ENCODE measurements around the gene SUCO.
"Not testable (repeated sequence)": the region's sequence is repeated elsewhere in the genome, so short reads cannot be mapped to it uniquely, and the experiment has no call there.

SUCO gene

DNA sequence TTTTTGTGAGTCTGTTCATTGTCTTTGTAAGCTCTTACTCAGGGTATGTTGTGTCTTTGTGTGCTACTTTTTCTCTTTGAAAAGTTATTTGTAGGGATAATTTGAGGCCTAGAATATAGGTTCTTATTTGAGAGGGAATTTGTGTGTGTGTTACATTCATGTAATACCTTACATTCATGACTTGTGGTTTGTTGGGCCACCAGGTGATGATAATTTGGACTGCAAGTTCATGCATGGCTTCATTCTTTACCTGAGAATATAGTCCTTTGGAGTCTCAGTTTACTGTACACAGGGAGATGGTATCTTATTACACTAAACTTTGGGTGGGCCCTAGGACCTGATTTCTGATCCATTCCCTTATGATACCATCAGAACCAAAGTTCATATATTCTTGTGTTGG is 74.2 kb downstream of the SUCO start:
- no peak for DNase-seq (ENCODE audit: low read depth)

DNA sequence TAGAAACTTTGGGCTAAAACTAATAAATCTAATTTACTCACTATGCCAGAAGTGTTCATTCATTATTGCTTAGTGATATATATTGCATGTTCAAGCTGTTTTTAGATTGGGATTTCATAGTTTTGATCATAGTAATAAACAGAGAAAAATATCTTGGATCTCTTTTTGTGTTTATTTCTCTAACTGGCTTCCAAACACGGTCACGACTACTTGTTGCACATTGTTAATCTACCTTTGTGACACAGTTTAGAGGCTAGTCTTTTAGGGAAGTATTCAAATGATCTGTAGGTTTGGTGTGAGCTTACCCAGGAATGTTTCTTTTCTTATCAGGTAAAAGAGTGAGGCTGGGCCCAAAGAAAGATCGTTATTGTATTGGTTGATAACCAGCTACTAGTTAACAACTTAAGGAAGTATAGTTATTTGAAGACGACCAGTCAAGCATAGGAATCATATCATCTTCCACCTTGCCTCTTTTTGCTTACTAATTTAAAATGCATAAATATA is 75.2 kb downstream of the SUCO start:
- no peak for DNase-seq (ENCODE audit: low read depth)

DNA sequence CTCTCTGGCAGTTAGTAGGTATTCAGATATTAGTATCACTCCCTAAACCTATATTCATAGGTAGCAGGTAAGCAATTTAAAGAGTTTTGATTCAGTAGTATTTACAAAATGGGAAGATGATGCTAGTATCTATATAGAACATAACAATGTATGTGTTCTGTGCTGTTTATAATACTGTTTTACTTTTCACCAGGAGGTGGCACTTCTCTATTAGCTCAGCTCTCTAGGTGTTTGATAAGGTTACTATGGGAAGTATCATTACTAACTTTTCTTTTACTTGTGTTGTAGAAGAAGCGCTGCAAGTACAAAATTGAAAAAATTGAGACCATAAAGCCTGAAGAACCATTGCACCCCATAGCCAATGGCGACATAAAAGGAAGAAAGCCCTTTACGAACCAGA is 76.6 kb downstream of the SUCO start:
- no peak for DNase-seq (ENCODE audit: low read depth)

DNA sequence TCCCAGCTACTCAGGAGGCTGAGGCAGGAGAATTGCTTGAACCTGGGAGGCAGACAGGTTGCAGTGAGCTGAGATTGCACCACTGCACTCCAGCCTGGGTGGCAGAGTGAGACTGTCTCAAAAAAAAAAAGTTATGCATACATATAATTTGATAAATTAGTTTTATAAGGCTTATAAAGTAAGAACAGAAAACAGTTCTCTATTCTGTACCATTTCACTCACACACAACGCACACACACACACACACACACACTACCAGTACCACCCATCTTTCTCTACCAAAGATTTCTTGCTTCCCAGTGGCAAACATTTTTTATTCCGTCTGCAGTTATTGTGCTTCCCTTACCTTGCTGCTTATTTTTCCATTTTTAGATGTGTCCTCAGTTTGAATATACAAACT is 79.5 kb downstream of the SUCO start:
- no peak for DNase-seq (ENCODE audit: low read depth)

DNA sequence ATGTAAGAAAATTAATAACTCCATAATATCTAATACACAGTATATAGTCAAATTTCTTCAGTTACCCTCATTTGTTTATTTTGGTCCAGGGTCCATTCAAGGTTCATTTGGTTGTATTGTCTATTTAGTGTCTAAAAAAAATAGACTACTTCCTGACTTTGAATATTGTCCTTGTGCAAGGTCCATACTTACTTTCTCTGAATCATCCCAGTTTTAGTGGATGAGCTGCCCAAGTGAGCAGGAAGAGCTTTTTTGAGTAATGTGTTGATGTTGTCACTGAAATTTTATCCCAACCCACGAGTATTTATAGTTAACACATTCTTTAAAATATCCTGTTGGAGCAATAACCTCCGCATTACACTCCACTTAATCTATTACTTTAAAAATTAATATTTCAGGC is 80.3 kb downstream of the SUCO start:
- no peak for DNase-seq (ENCODE audit: low read depth)

DNA sequence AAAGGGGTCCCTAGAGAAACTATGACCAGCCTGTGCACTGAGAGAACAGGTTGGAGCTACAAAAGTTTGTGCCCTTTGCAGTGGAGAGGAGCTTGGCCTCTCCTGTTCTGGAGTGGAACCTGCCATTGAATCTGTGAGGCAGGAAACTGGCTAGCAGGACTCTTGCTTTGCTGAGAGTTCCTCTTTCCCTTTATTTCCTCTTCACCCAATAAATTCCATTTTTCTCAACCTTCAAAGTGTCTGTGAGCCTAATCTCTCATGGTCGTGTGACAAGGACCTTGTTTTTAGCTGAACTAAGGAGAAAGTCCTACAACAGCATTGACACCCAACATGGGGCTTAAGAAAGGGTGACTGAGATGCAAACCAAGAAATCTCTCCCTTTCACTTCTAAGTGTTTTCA is 83.2 kb downstream of the SUCO start:
- DNase-seq (ENCODE audit: low read depth), result no peak

DNA sequence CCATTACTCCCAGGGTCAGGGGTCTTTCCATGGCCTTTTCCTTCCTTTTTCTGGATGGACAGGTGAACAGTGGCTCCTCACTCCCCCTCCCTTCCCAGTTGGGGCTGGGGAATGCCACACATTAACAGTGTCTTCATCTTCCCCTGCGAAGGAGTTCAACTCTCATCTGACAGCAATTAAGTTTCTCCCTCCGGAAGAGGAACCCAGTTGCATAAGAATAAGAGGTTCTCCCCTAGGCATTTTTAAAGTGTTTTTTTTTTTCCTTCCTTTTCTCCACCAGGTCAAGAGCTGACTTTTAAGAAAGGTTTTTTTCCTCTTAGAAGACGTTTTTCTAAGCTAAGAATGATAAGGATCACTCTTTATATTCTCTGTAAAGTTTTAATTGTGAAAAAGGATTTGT is 83.7 kb downstream of the SUCO start:
- DNase-seq (ENCODE audit: low read depth), result no peak

DNA sequence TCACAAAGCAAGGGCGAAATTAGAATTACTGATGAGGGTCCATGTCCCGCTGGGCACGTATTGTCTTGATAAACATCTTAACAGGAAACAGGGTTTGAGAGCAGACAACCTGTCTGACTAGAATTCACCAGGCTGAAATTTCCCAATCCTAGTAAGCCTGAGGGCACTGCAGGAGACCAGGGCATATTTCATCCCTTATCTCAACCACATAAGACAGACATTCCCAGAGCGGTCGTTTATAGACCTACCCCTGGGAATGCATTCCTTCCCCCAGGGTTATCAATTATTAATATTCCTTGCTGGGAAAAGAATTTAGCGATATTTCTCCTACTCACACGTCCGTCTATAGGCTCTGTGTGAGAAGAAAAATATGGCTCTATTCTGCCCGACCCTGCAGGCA is 87.7 kb downstream of the SUCO start:
- DNase-seq (ENCODE audit: low read depth), result not testable (repeated sequence)

DNA sequence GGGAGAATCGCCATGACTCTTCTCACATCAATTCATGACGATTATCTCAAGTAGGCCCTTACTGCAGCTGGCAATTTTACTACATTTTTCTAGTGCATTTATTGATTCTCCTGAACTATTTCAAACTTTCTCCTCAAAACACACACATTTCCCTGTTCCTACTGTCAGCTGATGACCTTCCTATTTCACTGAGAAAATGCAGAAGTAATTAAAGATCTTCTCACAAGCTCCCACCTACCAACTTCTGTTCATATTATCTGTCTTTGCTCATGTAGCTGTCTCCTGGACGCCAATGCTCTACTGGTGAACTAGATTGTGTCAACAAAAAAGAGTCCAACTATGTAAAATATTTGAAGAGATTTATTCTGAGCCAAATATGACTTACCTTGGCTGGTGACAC is 89.6 kb downstream of the SUCO start:
- no peak for DNase-seq (ENCODE audit: low read depth)

DNA sequence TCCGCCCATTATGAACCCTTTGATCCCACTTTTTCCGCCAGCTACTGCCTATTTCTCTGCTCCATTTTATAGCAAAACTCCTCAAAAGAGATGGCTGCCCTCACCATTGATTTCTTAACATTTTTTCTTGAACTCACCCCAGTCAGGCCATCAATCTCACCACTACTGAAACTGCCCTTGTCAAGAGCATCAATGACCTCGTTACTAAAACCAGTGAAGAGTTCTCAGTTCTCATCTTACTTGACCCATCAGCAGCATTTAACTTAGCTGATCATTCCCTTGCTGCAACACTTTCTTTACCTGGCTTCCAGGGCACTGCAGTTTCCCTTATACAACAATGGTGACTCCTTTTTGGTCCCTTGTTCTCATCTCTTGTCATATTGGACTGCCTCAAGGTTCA is 90.8 kb downstream of the SUCO start:
- DNase-seq (ENCODE audit: low read depth), result no peak

DNA sequence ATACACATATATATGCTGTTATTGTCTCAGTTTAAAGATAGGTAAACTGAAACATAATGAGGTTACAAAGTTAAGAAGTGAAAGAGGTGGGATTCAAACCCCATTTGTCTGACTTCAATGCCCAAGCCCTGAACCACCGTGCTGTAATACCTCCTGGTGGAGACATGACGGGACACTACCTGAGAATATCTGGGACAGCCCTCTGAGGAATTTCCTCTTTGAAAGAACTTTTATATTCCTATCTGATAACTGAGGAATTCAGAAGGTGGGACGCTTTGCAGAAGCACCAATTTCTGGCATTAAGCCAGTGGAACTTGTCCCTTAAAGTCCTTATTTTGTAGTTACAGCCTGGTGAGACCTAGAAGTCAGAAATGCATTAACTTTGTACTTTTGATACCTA is 93.9 kb downstream of the SUCO start:
- DNase-seq (ENCODE audit: low read depth), result no peak

DNA sequence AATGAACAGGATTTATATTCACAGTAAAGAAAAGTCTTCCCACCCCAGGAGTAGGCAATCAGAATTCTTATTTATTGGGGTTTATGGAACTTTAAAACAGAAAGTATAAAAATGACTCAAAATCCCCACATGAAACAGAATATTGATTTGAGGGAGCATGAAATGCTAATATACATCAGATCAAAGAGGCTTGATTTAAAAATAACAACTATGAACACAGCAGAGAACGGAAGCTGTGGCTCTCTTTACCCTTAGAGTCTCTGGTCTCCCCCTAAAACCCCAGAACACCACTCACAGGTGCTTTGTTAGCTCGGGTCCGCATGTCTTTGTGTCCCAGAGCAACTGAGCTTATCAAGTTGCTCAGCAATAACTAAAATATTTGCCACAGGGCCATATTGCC is 94.8 kb downstream of the SUCO start:
- DNase-seq (ENCODE audit: low read depth), result no peak

DNA sequence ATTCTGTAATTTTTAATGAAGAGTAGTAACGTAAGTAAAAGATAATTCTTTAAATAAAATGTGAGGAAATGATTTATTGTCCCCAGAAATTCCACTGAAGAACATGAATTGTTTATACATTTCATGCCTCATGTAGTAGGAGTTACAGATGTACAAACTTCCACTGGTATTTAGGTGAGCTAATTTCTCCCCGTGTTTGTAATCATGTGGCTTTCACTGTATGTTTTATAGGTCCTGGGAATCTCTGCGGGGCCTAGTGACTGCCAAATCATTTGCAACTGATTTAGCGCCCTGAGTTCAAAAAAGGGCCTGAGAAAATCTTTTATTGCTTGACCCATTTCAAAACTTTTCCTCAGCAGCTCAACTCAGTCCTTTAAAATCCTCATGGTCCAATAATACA is 95.5 kb downstream of the SUCO start:
- no peak for DNase-seq (ENCODE audit: low read depth)

DNA sequence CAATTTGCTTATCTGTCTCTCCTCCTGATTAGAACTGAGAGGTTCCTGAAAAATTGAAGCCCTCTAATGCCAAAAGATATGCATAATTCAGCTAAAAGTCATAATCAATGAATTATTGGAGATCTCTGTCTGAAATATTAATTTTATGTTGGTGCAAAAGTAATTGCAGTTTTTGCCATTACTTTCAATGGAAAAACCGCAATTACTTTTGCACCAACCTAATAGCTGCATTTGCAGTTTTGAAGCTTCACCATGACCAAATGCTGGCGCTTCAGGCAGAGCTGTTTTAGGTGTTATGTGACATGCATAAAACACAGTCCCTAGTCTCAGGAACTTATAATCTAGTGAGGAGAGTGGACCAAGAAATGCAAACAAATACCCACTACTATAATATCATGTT is 96.2 kb downstream of the SUCO start:
- no peak for DNase-seq (ENCODE audit: low read depth)

DNA sequence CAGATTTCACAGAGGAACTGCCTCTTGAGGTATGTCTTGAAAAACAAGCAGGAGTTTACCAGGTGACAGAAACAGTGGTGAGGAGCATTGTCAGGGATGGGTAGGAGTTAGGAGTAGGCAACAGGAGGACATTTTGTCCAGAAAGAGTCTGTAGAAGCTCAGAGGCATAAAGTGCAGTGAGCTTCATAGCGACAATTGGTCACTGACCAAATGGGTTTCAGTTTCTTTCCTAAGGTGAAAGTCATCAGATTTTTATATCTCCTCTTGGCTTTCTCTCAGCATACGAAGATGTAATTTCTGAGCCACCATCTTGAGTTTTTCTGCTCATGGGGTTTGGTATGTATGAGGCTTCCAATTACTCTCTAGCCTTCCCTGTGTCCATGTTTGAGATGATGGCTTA is 96.7 kb downstream of the SUCO start:
- DNase-seq (ENCODE audit: low read depth), result no peak

DNA sequence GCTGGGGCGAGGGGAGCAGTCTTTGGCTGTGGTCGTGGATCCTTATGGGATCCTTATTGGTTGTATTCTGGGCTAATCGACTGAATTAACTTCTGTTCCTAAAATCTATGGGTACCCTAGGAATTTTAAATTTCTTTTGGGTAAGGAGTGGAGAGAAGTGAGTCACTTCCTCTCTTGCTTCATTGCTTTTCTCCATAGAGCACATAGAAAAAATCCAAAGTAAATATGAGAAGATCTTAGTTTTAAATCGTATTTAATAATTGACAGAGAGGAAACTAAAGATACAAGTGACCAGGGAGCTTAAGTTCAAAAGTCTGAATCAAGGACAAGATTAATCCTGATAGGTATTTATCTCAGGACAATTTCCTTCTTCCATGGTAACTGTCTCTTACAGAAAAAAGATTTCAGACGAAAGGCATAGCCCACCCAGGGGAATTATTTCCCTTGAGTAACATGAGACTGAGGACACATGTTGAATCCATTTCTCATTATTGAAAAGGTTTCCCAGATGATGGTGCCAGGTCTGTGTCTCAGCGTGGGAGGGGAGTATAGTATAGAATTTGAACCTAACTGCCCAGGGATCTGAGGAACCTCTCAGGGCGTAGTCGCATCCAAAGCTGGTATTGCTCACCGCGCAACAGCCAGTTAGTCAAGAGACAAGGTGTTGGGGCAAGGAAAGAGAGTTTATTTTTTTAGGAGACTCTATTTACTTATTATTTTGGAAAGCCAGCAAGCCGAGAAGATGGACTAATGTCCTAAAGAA is 97.3 kb downstream of the SUCO start:
- no peak for DNase-seq (ENCODE audit: low read depth)

DNA sequence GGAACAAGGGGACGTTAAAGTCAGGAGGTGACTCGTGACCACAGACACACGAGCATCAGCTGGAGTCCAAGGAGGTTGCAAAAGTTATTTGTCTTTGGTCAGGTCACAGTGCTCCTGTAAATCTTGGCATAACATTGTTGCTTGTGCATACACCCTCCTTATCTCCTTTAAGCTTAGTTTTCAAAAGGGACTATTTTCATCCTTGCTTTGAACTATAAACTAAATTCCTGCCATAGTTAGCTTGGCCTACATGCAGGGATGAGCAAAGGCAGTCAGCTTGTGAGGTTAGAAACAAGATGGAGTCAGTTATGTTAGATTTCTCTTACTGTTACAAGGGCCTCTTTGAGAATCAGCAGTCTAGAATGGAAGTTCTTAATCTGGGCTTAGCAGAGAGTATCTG is 97.9 kb downstream of the SUCO start:
- DNase-seq (ENCODE audit: low read depth), result no peak

DNA sequence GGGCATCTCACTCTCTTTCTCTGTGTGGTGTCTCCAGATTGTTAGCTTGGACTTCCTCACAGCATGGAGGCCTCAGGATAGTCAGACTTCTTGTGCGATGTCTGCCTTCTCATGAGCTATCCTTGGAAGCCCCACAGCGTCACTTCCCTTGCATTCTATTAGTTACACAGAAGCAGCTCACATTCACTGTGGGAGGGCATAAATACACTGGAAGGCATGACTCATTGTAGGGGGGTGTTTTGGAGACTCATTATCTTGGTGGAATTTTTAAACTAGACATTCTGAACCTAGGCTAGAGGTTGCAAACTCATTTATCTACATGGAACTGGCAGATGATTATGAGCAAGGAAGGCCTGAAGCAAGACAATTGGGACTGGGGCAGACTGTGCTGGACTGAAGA is 104.6 kb downstream of the SUCO start:
- DNase-seq (ENCODE audit: low read depth), result no peak

DNA sequence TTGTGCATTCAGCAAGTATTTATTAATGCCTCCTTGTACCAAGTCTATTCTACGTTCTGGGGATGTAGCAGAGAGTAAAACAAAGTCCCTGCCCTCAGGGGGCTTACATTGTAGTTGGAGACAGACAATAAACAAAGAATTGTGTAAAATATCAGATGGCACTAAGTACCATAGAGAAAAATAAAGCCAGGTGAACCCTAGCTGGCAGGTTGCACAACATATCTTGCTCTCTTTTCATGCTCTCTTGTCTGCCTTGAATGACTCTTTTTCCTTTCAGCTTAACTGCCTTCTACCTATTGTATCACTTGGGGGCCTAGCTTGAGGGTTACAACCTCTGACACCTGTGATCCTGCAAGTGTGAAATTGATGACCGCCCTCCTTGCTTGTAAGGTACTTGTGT is 105.3 kb downstream of the SUCO start:
- no peak for DNase-seq (ENCODE audit: low read depth)

DNA sequence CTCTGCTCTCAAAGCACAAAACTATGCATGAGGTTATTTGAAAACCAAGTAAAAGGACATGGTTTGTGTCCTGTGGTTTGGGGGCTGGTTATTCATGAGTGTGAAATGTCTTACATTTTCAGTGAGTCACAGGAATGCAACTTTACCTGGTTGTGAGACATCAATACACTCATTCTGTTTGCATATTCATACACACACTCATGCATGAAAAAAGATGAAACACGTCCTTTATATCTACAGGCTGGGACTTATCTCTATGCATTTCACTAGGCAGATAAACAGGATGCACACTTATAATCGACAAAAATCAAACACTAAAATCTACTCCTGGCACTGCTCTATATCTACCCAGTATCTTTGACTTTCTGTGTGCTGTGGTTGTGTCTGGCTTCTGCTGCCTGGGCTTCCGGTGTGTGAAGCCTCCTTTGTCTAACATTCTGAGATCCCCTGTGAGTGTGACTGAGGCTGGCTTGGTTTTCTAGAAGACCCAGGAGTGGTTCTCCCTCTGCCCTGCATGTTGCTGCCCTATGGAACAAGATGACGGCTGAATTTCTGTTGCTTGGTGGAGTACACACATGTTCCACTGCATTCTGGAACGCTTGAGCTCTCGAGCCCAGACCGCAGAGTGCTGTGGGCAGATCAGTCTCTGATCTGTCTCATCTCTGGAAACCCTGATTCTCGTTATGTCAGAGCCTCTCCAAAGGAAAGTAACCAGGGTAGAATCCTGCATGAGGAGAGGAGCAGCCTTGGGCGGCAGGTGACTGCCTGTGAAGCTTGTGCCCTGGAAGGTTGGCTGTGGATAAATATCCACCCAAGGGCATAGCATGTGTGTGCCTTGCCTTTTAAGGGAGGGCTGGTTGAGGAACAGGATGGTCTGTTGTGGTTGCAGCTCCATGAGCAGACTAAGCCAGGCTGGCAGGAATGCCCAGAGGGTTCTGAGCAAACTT is 106.2 kb downstream of the SUCO start:
- DNase-seq (ENCODE audit: low read depth), result peak; percentile 50

DNA sequence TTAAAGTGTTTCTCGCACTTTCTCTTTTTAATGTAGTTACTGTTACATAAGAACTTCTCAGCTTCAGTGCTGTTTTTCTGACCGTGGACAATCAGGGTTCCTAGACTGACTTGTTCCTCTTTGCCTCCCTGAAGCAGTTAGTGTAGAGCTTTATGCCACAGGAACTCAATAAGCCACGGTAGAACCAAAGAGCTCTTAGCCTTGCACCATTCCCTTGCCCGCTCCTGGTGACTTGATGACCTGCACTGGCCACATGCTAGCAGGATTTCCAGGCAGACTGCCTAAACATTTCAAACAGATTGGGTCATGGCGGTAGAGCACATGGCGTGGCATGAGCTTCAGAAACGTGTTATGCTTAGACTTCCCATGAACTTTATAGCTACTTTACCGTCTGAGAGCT is 107.2 kb downstream of the SUCO start:
- no peak for DNase-seq (ENCODE audit: low read depth)

DNA sequence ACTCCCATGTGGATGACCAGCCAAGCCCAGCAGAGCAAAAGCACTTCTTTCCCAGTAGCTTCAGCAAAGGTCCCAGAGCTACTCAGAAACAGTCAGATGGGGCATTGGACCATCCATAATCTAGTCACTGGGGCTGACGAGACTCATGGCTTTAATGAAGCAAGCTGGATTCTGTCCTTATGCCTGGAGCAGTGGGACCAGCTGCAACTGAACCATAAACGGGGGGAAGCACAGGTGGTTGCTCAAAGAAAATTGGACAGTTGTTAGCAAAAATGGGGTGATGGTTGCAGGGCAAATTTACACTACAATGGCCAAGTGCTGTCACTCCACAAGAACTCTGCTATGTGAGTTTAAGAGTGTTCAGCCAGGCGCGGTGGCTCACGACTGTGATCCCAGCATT is 108.5 kb downstream of the SUCO start:
- DNase-seq (ENCODE audit: low read depth), result no peak

DNA sequence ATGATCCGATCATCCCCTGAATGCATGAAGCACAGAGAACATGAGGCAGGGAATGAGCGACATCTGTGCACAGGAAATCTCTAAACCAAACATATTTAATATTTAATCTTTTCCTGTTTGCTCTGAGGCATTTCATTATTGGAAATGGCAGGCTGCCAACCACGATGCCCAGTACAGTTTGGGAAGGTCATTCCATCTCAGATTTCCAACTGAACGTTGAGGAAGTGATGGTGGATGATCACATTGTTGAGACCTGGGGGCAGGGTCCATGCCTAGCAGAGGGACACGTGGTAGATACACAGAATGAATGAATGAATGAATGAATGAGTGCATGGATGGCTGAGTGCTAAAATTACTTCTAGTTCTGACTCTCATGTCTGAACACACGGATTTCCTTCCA is 110.0 kb downstream of the SUCO start:
- no peak for DNase-seq (ENCODE audit: low read depth)
